Aortic smooth muscle cell (primary cell): ENCODE data around the gene RESP18. TPM values are rescaled to one million over a fixed set of nuclear protein-coding genes. Genes with fewer than 3 reads are reported as not detected.

Experiments
- total RNA-seq: library from RNA; depleted of rRNA; stranded (reverse); fragments of >200 nt; gene quantifications from 2 replicates; pipeline ENCODE4 v1.2.3, GENCODE V29; 2014

RESP18 gene
- total RNA-seq = not detected in 2 replicates

DNA sequence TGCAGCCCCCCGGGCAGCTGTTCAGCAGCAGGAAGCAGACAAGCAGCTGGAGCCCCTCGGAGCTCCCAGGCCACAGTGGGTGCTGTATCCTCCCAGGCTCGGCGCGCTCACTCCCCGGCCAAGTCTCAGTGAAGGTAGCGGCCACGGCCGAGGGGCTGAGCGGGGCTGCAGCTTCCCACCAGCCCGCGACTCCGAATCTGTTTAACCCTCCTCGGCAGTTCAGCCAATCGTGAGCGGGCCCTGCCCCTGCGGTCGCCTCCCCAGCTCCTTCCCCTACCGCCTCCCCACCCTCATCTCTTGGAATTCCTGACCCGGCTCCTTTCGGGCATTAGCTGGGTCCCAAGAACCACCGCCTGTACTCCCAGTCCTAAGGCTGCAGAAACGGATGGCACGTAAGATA lies at the start of gene RESP18:
RESP18 (minus strand) TSS at position 203 of the 400 bp plus-strand sequence.

DNA sequence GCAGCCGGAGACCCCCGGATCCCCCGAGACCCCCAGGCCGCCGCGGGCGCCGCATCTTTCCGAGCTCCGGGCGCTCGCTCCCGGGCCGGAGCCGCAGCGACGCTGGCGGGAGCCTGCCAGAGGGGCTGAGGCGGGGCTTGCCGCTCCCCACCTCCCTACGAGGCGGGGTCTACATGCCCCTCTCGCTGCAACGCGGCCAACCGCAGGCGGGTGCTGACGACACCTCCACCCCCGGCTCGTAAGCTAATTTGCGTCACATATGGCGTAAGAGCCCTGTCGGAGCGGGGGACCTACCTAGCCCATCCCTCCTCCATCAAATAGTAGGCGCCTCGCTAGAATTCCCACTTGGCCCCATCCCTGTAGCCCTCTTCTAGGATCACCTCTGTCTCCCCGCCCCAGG lies 23.3 kb downstream of the RESP18 start, which contains the start of gene PTPRN:
PTPRN (minus strand) TSS at position 124 of the 400 bp plus-strand sequence; CDS start at position 55, 69 bp downstream.

DNA sequence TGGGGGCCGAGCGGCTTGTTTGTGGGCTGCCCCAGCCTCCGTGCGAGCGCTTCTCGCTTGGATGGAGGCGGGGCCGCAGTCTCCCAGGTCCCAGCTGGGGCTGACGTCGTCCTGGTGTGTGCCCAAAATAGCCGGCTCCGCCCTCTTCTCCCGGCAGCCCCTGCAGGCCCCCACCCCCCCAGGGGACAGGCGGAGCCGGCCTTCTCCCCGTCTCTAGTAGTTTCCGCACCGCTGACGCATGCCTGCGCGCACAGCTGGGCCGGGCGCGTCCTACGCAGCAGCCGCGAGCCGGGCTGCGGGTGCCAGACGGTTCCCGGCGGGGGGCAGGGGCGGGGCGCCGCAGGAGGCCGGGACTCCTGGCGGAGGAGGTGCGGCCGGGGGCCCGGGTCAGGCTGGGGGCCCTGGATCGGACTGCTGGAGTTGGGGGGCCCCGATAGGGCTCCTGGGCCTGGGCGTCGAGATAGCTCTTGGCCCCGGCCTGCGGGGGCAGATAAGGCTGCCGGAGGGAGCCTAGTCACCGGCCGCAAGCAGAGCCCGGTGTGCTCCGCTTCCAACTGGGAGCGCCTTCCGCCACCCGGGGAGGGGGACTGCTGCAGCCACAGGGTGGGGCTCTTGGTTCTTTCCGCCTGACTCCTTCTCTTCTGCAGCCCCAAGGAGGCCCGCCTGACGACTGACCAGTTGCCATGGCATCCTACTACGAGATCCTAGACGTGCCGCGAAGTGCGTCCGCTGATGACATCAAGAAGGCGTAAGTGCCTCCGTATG lies 53.2 kb downstream of the RESP18 start, which contains the start of gene DNAJB2:
DNAJB2 (plus strand) TSS at position 216 of the 765 bp plus-strand sequence; CDS start at position 684, 468 bp downstream.

Other genes starting within 250 kb of the RESP18 start
- 10.8 and 11.6 TPM in 2 replicates for gene NHEJ1, start 171.9 kb downstream of the RESP18 start, total RNA-seq
- 1.6 TPM in 2 replicates for gene SLC23A3, start 162.7 kb downstream of the RESP18 start, total RNA-seq
- gene CNPPD1, start 155.8 kb downstream of the RESP18 start, total RNA-seq = 37.9 and 41.9 TPM in 2 replicates
- 64.1 and 72.9 TPM in 2 replicates for gene RETREG2, start 154.5 kb downstream of the RESP18 start, total RNA-seq
- 30.0 and 37.5 TPM in 2 replicates for gene ZFAND2B, start 126.0 kb downstream of the RESP18 start, total RNA-seq
- gene ABCB6, start 113.8 kb downstream of the RESP18 start, total RNA-seq = 21.6 and 28.3 TPM in 2 replicates
- gene ATG9A, start 103.1 kb downstream of the RESP18 start, total RNA-seq = 43.5 and 44.4 TPM in 2 replicates
- 17.6 and 20.6 TPM in 2 replicates for gene ANKZF1, start 102.9 kb downstream of the RESP18 start, total RNA-seq
- gene GLB1L, start 87.3 kb downstream of the RESP18 start, total RNA-seq = 15.3 and 20.3 TPM in 2 replicates
- 26.8 and 34.8 TPM in 2 replicates for gene STK16, start 87.3 kb downstream of the RESP18 start, total RNA-seq
- gene TUBA4B, start 79.5 kb downstream of the RESP18 start, total RNA-seq = not detected in 2 replicates
- 19.1 and 30.1 TPM in 2 replicates for gene TUBA4A, start 78.8 kb downstream of the RESP18 start, total RNA-seq
- gene DNAJB2, start 53.4 kb downstream of the RESP18 start, total RNA-seq = 39.4 and 43.2 TPM in 2 replicates
- 0.25 and 0.40 TPM in 2 replicates for gene PTPRN, start 23.3 kb downstream of the RESP18 start, total RNA-seq
- 47.6 and 49.3 TPM in 2 replicates for gene DNPEP, start 55.2 kb upstream of the RESP18 start, total RNA-seq
- gene DES, start 85.6 kb upstream of the RESP18 start, total RNA-seq = 0.13 and 0.62 TPM in 2 replicates
- gene SPEG, start 102.1 kb upstream of the RESP18 start, total RNA-seq = 11.1 and 25.1 TPM in 2 replicates
- 45.5 and 55.0 TPM in 2 replicates for gene GMPPA, start 166.1 kb upstream of the RESP18 start, total RNA-seq
- gene ASIC4, start 181.7 kb upstream of the RESP18 start, total RNA-seq = 0.12 TPM in 1 of 2 replicates, not detected in the other
- 107 and 128 TPM in 2 replicates for gene CHPF, start 211.1 kb upstream of the RESP18 start, total RNA-seq
- 1.1 and 1.3 TPM in 2 replicates for gene TMEM198, start 211.3 kb upstream of the RESP18 start, total RNA-seq
- 28.4 and 43.8 TPM in 2 replicates for gene OBSL1, start 238.8 kb upstream of the RESP18 start, total RNA-seq
- gene INHA, start 239.6 kb upstream of the RESP18 start, total RNA-seq = 0.13 and 0.25 TPM in 2 replicates